IPS-NIHi7 (cell line): ENCODE results near the gene GNB1L.

ENCODE experiments used
- DNase-seq: peaks from one replicate; pipeline ENCODE4 v3.0.0; 2012; ENCODE audit warnings: mixed read lengths; ENCODE audit errors: extremely low spot score

GNB1L gene

GRCh38 chr22:19748991-19749664 lies 105.5 kb downstream of the GNB1L start:
- no peak for DNase-seq

- DNase-seq: no peak
These were observed 106.5 kb downstream of the GNB1L start for GRCh38 chr22:19748139-19748538.

GRCh38 chr22:19747551-19747950 lies 107.1 kb downstream of the GNB1L start:
- no peak for DNase-seq

GRCh38 chr22:19746726-19747125 lies 107.9 kb downstream of the GNB1L start:
- no peak for DNase-seq

- no peak for DNase-seq
These were observed 109.2 kb downstream of the GNB1L start for GRCh38 chr22:19745155-19746101.

- DNase-seq: no peak
These were observed 110.2 kb downstream of the GNB1L start for GRCh38 chr22:19744350-19745006.

GRCh38 chr22:19743651-19744050 lies 111.0 kb downstream of the GNB1L start:
- no peak for DNase-seq

- no peak for DNase-seq
These were observed 111.6 kb downstream of the GNB1L start for GRCh38 chr22:19743081-19743480.

GRCh38 chr22:19742160-19743066 lies 112.3 kb downstream of the GNB1L start:
- DNase-seq: no peak

- no peak for DNase-seq
These were observed 113.6 kb downstream of the GNB1L start for GRCh38 chr22:19741053-19741452.

GRCh38 chr22:19740586-19740985 lies 114.1 kb downstream of the GNB1L start:
- DNase-seq: no peak

GRCh38 chr22:19739911-19740449 lies 114.7 kb downstream of the GNB1L start:
- no peak for DNase-seq

GRCh38 chr22:19739448-19739895 lies 115.2 kb downstream of the GNB1L start:
- no peak for DNase-seq

GRCh38 chr22:19738664-19739447 lies 115.8 kb downstream of the GNB1L start:
- DNase-seq: no peak

GRCh38 chr22:19737846-19738663 lies 116.6 kb downstream of the GNB1L start:
- DNase-seq: no peak

GRCh38 chr22:19735665-19736510 lies 118.8 kb downstream of the GNB1L start:
- no peak for DNase-seq

- no peak for DNase-seq
These were observed 119.8 kb downstream of the GNB1L start for GRCh38 chr22:19734837-19735382.

- DNase-seq: no peak
These were observed 120.5 kb downstream of the GNB1L start for GRCh38 chr22:19734163-19734562.
